Loucy (cell line): ENCODE results near the gene NCMAP.

Source experiments
- CTCF ChIP-seq: fragments of 200-600 bp; sonication (generic); conservative IDR thresholded peaks from 2 replicates; pipeline ENCODE4 v1.5.1; 2014; ENCODE audit warnings: mild to moderate bottlenecking, antibody characterized with exemption, low read length
- EZH2phosphoT487 ChIP-seq: fragments of 200-600 bp; IDR thresholded peaks from 2 replicates; pipeline ENCODE4 v1.6.1; 2018; ENCODE audit warnings: antibody characterized with exemption, mild to moderate bottlenecking, moderate library complexity, borderline replicate concordance

GRCh38 chr1:24540051-24540905, 15.6 kb upstream of the NCMAP start:
- TF ChIP-seq CTCF = no peak
- TF ChIP-seq EZH2phosphoT487 = no peak
